Upper lobe of right lung (tissue), 1 donor: ENCODE measurements around the gene CERS6. TPM values are rescaled to one million over a fixed set of nuclear protein-coding genes. Genes with fewer than 3 reads are reported as not detected.

Experiments used
- ATAC-seq: fragments of 200-7000 bp; cut with Tn5 transposase; one replicate; pipeline ENCODE4 v1.9.1; 2020; ENCODE audit warnings: mild to moderate bottlenecking, moderate library complexity
- DNase-seq: peaks from one replicate; pipeline ENCODE4 v3.0.0-alpha.2; 2020
- H3K27ac ChIP-seq: fragments of 200-600 bp; one replicate; pipeline ENCODE4 v1.8.0; 2022
- H3K27me3 ChIP-seq: fragments of 200-600 bp; one replicate; pipeline ENCODE4 v1.8.0; 2022; ENCODE audit warnings: mild to moderate bottlenecking
- H3K36me3 ChIP-seq: fragments of 200-600 bp; one replicate; pipeline ENCODE4 v1.8.0; 2022
- H3K4me1 ChIP-seq: fragments of 200-600 bp; one replicate; pipeline ENCODE4 v1.8.0; 2022
- H3K4me3 ChIP-seq: fragments of 200-600 bp; one replicate; pipeline ENCODE4 v1.8.0; 2022; ENCODE audit warnings: mild to moderate bottlenecking
- H3K9me3 ChIP-seq: fragments of 200-600 bp; one replicate; pipeline ENCODE4 v1.8.0; 2022
- intact Hi-C: fragments of 100-400 bp; cut with DNase I; formaldehyde crosslinking; loops from one replicate; pipeline ENCODE4 v1.11.0; 2022
- total RNA-seq: library from RNA; stranded (reverse); fragmentation: NEBNext Ultra II Directional; extraction: Animal tissue kit (Norgen Biotek cat#: 25700); gene quantifications from one replicate; pipeline ENCODE4 v1.2.1, GENCODE V29; 2021
- TF ChIP-seq, protein P1 (sequence below): fragments of 200-600 bp; IDR thresholded peaks from one replicate; pipeline ENCODE4 v1.8.0; 2022; ENCODE audit warnings: antibody characterized with exemption
- donor health status: DM: no; HTN: yes; CAD: no; lungs with severe emphysema.

Gene CERS6
- total RNA-seq, 1 donor from 2014 or later, result 17.8 TPM

DNA sequence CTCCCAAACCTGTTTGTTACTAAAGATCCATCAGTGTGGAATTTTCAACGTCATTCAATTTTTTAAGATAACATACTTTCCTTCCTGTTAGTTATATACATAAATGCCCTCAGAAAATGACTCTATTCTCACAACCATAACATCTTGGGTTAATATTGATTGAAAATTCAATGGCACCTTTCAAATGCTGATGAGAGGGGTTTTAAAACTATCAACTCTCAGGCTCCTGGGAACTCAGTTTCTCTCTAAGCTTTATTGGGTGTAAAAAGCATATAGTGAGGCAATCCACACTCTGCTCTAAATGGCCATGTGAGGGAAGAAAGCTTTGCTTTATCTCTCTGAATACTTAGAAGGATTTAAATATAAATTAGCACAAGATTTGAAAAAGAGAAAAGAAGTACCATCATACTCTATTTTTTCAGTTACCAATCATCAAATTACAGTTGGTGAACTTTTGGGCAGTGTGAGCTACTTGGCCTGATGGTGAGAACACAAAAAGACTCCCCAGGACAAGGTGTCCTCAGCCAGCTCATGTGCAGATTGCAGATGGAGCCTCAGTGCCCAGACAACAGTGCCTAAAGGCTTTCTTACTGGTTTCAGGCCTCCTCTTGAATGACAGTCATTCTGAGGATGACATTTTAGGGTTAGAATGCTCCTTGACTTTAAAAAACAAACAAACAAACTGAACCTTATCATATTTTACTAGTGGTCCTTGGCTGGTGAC, 24.6 kb upstream of the CERS6 start:
- intact Hi-C loops, result no loop called here
- TF ChIP-seq, protein P1, sequence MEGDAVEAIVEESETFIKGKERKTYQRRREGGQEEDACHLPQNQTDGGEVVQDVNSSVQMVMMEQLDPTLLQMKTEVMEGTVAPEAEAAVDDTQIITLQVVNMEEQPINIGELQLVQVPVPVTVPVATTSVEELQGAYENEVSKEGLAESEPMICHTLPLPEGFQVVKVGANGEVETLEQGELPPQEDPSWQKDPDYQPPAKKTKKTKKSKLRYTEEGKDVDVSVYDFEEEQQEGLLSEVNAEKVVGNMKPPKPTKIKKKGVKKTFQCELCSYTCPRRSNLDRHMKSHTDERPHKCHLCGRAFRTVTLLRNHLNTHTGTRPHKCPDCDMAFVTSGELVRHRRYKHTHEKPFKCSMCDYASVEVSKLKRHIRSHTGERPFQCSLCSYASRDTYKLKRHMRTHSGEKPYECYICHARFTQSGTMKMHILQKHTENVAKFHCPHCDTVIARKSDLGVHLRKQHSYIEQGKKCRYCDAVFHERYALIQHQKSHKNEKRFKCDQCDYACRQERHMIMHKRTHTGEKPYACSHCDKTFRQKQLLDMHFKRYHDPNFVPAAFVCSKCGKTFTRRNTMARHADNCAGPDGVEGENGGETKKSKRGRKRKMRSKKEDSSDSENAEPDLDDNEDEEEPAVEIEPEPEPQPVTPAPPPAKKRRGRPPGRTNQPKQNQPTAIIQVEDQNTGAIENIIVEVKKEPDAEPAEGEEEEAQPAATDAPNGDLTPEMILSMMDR, result no peak

DNA sequence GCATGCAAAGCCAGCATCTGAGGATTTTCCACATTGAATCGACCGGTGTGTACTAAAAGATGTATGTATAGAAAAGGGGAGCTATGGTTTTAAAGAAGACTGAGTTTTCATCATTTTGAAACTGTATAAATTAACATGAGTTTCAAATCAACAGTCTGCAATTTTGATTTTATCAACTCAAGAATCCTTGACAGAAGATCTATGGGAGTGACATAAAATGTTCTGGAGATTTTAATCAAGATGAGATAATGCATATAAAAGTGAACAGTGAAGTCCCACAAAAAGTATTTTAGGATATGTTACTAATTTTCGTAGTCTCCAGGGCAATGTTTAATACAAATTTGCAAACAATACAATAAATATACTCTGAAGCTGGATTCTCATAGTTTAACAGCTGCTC, 24.0 kb upstream of the CERS6 start:
- H3K36me3 ChIP-seq, result no peaks in the 10 kb centered on the region
- TF ChIP-seq, protein P1, result no peak
- H3K4me3 ChIP-seq, result no peak overlapping the region
- no peak overlapping the region for H3K27ac ChIP-seq
- H3K27me3 ChIP-seq, result no peaks in the 10 kb centered on the region
- no peaks in the 10 kb centered on the region for H3K9me3 ChIP-seq
- ATAC-seq (no peak), DNase-seq (no peak)
- H3K4me1 ChIP-seq, result no peaks in the 10 kb centered on the region
- intact Hi-C loops, result no loop called here

More for the DNA sequence above, 24.6 kb upstream of the CERS6 start:
- Histone ChIP-seq H3K36me3 (no peaks in the 10 kb centered on the region), H3K4me3 (no peak overlapping the region), H3K4me1 (no peaks in the 10 kb centered on the region), H3K9me3 (no peaks in the 10 kb centered on the region), H3K27ac (no peak overlapping the region), H3K27me3 (no peaks in the 10 kb centered on the region)
- ATAC-seq, result no peak
- DNase-seq, result no peak

DNA sequence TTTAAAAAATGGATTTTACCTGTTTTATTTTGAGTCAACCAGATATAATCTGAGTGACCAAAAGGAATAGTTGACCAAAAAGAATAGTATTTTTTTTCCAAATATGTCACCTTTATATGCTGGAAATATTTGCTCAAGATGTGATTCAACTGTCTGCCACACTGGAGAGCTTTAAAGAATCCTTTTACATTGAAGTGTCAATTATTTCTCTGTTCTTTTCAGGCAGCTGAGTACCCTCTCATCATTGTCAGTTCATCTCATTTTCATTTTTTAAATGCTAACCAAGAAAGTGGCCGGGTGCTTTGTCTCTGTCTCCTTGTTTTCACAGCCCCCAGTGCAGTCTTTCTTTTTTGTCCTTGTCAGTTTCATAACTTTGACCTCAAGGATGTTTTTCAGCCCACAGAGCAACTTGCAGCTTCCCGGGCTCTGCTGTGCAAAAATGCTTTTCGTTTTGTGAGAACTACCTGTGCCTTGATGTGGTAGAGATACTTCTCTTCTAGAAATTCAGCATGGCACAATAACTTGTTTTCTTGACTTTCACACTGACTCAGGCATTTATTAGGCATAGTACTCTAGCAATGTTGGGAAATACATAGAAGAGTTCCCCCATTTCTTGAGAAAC, 23.4 kb upstream of the CERS6 start:
- H3K4me3 ChIP-seq, result no peak overlapping the region
- H3K4me1 ChIP-seq, result no peaks in the 10 kb centered on the region
- H3K36me3 ChIP-seq, result no peaks in the 10 kb centered on the region
- H3K27ac ChIP-seq, result no peak overlapping the region
- no peaks in the 10 kb centered on the region for H3K9me3 ChIP-seq
- no peak for ATAC-seq
- intact Hi-C loops, result no loop called here
- TF ChIP-seq, protein P1, result no peak
- no peak for DNase-seq
- no peaks in the 10 kb centered on the region for H3K27me3 ChIP-seq

DNA sequence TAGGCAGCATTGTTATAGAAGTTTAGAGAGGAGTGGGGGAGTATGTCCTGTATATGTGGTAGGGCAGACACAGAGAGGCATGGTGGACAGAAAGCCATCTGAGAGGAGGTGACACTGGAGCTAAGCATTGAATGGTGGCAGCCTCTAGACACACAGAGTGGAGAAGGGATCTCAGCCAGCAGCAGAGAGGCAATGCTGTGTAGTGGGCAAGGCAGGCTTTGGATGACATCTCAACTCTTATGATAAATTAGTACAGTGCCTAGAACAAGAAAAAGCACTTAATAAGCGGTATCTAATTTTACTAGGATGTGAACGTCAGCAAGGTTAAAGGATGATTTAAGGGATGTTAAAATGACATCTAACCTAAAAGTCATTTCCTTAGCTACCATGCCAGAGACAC, 22.5 kb upstream of the CERS6 start:
- ATAC-seq (no peak), DNase-seq (no peak)
- TF ChIP-seq, protein P1, result no peak
- Histone ChIP-seq H3K4me3 (no peak overlapping the region), H3K27me3 (no peaks in the 10 kb centered on the region), H3K27ac (no peak overlapping the region), H3K9me3 (no peaks in the 10 kb centered on the region), H3K4me1 (no peaks in the 10 kb centered on the region), H3K36me3 (no peaks in the 10 kb centered on the region)
- intact Hi-C loops, result no loop called here

DNA sequence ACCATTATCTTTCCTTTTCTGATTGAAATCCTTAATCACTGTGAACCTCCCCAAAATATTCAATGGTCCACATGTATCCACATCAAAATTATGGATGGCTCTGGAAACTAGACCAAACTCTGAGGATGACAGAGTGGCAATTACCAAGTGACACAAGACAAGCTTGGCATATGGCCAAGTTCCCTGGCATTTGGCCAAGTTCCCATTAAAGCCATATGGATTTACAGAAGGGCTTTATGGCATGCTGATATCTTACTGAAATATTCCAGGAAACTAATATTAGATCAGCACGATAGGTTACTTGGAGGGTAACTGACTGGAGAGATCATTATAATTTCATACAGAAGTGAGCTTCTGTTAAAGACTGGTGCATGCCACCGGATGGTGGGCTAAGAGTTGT, 21.9 kb upstream of the CERS6 start:
- Histone ChIP-seq H3K27ac (no peak overlapping the region), H3K4me1 (no peaks in the 10 kb centered on the region), H3K4me3 (no peak overlapping the region), H3K9me3 (no peaks in the 10 kb centered on the region), H3K27me3 (no peaks in the 10 kb centered on the region), H3K36me3 (no peaks in the 10 kb centered on the region)
- intact Hi-C loops, result no loop called here
- ATAC-seq (no peak), DNase-seq (no peak)
- TF ChIP-seq, protein P1, result no peak
